Small intestine (tissue), 7 donors: ENCODE results near the gene SCLY. TPM values are rescaled to one million over a fixed set of nuclear protein-coding genes. Genes with fewer than 3 reads are reported as not detected.
"Not testable (repeated sequence)": the region's sequence is repeated elsewhere in the genome, so short reads cannot be mapped to it uniquely, and the experiment has no call there.

Experiments
- DNase-seq, 2 donors: peaks; one replicate each; pipeline versions ENCODE4 v3.0.0 to v3.0.0-alpha.2; 2013
- FAIRE-seq: peaks from 2 replicates; lab custom pipeline; 2012; peaks lifted over from hg19 to GRCh38; lab: Jason Lieb, UNC
- H3K27ac ChIP-seq, 3 donors: one replicate each; pipeline ENCODE4 v1.5.1; 2013; ENCODE audit warnings: low read length in 2 of 3, mild to moderate bottlenecking in 2 of 3, control low read depth in 1 of 3, inconsistent platforms in 1 of 3, low read depth in 1 of 3, moderate library complexity in 1 of 3
- H3K27me3 ChIP-seq, 3 donors: one replicate each; pipeline ENCODE4 v1.6.1; 2013; ENCODE audit warnings: low read length in 3 of 3, inconsistent platforms in 1 of 3; ENCODE audit not compliant: control insufficient read depth in 3 of 3, insufficient read depth in 3 of 3
- H3K36me3 ChIP-seq, 3 donors: one replicate each; pipeline ENCODE4 v1.6.1; 2013; ENCODE audit warnings: low read length in 3 of 3, inconsistent platforms in 1 of 3, low read depth in 1 of 3, mild to moderate bottlenecking in 1 of 3, moderate library complexity in 1 of 3; ENCODE audit not compliant: control insufficient read depth in 3 of 3, insufficient read depth in 2 of 3
- H3K4me1 ChIP-seq, 3 donors: one replicate each; pipeline ENCODE4 v1.6.1; 2013; ENCODE audit warnings: low read length in 2 of 3, inconsistent platforms in 1 of 3, low read depth in 1 of 3, mild to moderate bottlenecking in 1 of 3, moderate library complexity in 1 of 3; ENCODE audit not compliant: control insufficient read depth in 3 of 3, insufficient read depth in 2 of 3
- H3K4me3 ChIP-seq, 3 donors: one replicate each; pipeline ENCODE4 v1.5.1; 2013; ENCODE audit warnings: low read length in 3 of 3, control low read depth in 1 of 3, inconsistent platforms in 1 of 3, low read depth in 1 of 3, mild to moderate bottlenecking in 1 of 3, moderate library complexity in 1 of 3
- H3K9me3 ChIP-seq, 2 donors: one replicate each; pipeline ENCODE4 v1.6.1; 2013; ENCODE audit warnings: low read depth in 1 of 2, low read length in 1 of 2; ENCODE audit not compliant: control insufficient read depth in 2 of 2, insufficient read depth in 1 of 2
- WGBS, 3 donors: extraction: QIAGEN DNeasy Blood & Tissue Kit; methylation state at CpG; one replicate each; pipeline ENCODE4 v1.1.7; 2013; 5-methylcytosine and 5-hydroxymethylcytosine counted together
- polyA plus RNA-seq, 4 donors: library from polyadenylated mRNA; stranded (reverse) in 3 of 4; unstranded in 1 of 4; fragments of 200-250 nt in 3 of 4; fragments of 120-200 nt in 1 of 4; gene quantifications; one replicate each; pipeline versions ENCODE4 v1.2.1 to v1.2.3, GENCODE V29; 2013
- donor health status: healthy with polysubstance abuse.
- donor health status: control.
- donor health status: control.
- donor health status: Bipolar disorder and iron deficiency.
- donor health status: healthy.

SCLY gene
- polyA plus RNA-seq, 4 donors = 12.7 to 28.8 (median 23.7) TPM

- H3K36me3 ChIP-seq = no peaks in the 10 kb centered on the region
- no peak for DNase-seq
- H3K27me3 ChIP-seq = peaks cover 0 to under 1% (median 0%) of the 10 kb centered on the region in 3 donors
- no peak overlapping the region for H3K27ac ChIP-seq
- H3K4me1 ChIP-seq = no peaks in the 10 kb centered on the region
- H3K9me3 ChIP-seq = peaks cover 0 to 6% of the 10 kb centered on the region in 2 donors
- 92 to 94% (median 93%) methylated on average over 13 of the region's 13 CpGs for WGBS, 3 donors
- no peak overlapping the region for H3K4me3 ChIP-seq
- FAIRE-seq = no peak
Measured at GRCh38 chr2:238113611-238114010, 52.8 kb downstream of the SCLY start.

- no peak for FAIRE-seq
- WGBS, 3 donors = 77 to 87% (median 85%) methylated on average over 16 of the region's 16 CpGs
- no peaks in the 10 kb centered on the region for H3K4me1 ChIP-seq
- H3K27ac ChIP-seq = no peak overlapping the region
- H3K9me3 ChIP-seq = peaks cover 0 to 6% of the 10 kb centered on the region in 2 donors
- H3K27me3 ChIP-seq = peaks cover 0 to 2% (median 0%) of the 10 kb centered on the region in 3 donors
- no peak for DNase-seq
- H3K36me3 ChIP-seq = no peaks in the 10 kb centered on the region
- no peak overlapping the region for H3K4me3 ChIP-seq
Measured at GRCh38 chr2:238114331-238114841, 53.6 kb downstream of the SCLY start.

DNA sequence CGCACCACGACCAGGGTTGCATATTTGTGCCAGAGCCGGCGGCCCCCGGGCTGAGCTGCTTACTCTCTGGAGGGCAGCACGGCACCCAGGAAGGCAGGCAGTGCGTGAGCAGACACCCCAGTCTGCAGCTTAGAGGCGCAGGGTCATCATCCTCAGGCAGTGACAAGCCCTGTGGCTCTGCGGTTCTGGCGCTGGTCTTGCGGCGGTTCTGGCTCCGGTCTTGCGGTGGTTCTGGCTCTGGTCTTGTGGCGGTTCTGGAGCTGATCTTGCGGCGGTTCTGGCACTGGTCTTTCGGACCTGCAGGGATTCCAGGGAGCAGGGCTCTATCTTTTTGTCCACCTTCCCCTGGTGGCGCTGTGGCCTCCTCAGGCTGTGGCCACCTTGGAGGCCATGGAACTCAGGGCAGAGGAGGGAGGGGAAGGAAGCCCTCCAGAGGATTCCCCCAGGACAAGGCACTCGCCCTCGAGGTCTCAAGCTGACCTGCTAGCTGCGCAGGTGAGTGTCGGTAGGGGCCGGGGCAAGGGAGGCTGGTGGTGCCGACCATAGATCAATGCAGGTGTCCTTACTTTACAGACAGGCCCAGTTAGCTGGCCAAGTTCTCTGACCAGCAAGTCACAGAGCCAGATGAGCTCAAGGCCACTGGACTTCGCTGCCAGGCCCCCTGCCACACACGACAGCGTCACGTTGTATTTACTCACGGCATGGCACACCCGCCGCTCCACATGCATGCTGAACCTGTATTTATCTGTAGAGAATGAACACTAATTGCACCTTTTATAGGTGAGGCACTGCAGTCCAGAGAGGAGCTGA is 54.3 kb downstream of the SCLY start:
- H3K9me3 ChIP-seq = peaks cover 0 to 6% of the 10 kb centered on the region in 2 donors
- no peak overlapping the region for H3K4me3 ChIP-seq
- DNase-seq (no peak), FAIRE-seq (no peak)
- no peaks in the 10 kb centered on the region for H3K4me1 ChIP-seq
- H3K36me3 ChIP-seq = no peaks in the 10 kb centered on the region
- WGBS, 3 donors = 85 to 90% (median 87%) methylated on average over 31 to 32 of the region's 32 CpGs
- peaks cover 0 to 2% (median 0%) of the 10 kb centered on the region in 3 donors for H3K27me3 ChIP-seq
- H3K27ac ChIP-seq = no peak overlapping the region

DNA sequence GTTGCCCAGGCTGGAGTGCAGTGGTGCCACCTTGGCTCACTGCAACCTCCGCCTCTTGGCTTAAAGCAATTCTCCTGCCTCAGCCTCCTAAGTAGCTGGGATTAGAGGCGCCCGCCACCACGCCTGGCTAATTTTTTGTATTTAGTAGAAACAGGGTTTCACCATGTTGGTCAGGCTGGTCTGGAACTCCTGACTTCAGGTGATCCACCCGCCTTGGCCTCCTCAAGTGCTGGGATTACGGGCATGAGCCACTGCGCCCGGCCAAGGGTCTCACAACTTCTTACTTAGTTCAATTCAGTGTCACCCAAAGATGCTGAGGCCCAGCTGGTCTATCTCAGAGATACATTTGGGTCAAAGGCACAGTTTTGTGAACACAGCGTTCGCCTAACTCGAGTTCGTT is 54.9 kb downstream of the SCLY start:
- H3K4me1 ChIP-seq, H3K4me3 ChIP-seq, H3K36me3 ChIP-seq, H3K27me3 ChIP-seq, H3K9me3 ChIP-seq, DNase-seq, H3K27ac ChIP-seq, FAIRE-seq: not testable (repeated sequence)
- WGBS, 3 donors = 90 to 96% (median 95%) methylated on average over 12 of the region's 12 CpGs

GRCh38 chr2:238116298-238117198 is 55.7 kb downstream of the SCLY start:
- no peaks in the 10 kb centered on the region for H3K36me3 ChIP-seq
- no peak overlapping the region for H3K4me3 ChIP-seq
- H3K4me1 ChIP-seq = no peaks in the 10 kb centered on the region
- H3K27me3 ChIP-seq = peaks cover 0 to 6% (median 3%) of the 10 kb centered on the region in 3 donors
- H3K9me3 ChIP-seq = no peaks in the 10 kb centered on the region
- 91 to 93% (median 92%) methylated on average over 18 to 21 of the region's 21 CpGs for WGBS, 3 donors
- no peak for DNase-seq
- H3K27ac ChIP-seq = no peak overlapping the region
- FAIRE-seq = no peak

- Histone ChIP-seq H3K36me3 (no peaks in the 10 kb centered on the region), H3K4me1 (no peaks in the 10 kb centered on the region), H3K27me3 (peaks cover 0 to 6% (median 3%) of the 10 kb centered on the region in 3 donors), H3K9me3 (no peaks in the 10 kb centered on the region), H3K27ac (no peak overlapping the region), H3K4me3 (no peak overlapping the region)
- FAIRE-seq (no peak), DNase-seq (no peak)
- 64 to 75% (median 73%) methylated on average over 11 of the region's 11 CpGs for WGBS, 3 donors
Measured at GRCh38 chr2:238117199-238118154, 56.7 kb downstream of the SCLY start.

GRCh38 chr2:238119756-238120462 is 59.1 kb downstream of the SCLY start:
- WGBS, 3 donors = 19 to 56% (median 34%) methylated on average over 15 of the region's 15 CpGs
- FAIRE-seq (no peak), DNase-seq (no peak)
- Histone ChIP-seq H3K9me3 (no peaks in the 10 kb centered on the region), H3K4me1 (no peaks in the 10 kb centered on the region), H3K27ac (no peak overlapping the region), H3K27me3 (peaks cover 0 to 6% (median 3%) of the 10 kb centered on the region in 3 donors), H3K36me3 (no peaks in the 10 kb centered on the region), H3K4me3 (no peak overlapping the region)
